Measurements from ENCODE around the gene FAM200A. TPM values are rescaled to one million over a fixed set of nuclear protein-coding genes. Genes with fewer than 3 reads are reported as not detected.

FAM200A gene
- total RNA-seq, 4 donors from 2014 or later = 4.3 to 8.8 (median 6.5) TPM

DNA sequence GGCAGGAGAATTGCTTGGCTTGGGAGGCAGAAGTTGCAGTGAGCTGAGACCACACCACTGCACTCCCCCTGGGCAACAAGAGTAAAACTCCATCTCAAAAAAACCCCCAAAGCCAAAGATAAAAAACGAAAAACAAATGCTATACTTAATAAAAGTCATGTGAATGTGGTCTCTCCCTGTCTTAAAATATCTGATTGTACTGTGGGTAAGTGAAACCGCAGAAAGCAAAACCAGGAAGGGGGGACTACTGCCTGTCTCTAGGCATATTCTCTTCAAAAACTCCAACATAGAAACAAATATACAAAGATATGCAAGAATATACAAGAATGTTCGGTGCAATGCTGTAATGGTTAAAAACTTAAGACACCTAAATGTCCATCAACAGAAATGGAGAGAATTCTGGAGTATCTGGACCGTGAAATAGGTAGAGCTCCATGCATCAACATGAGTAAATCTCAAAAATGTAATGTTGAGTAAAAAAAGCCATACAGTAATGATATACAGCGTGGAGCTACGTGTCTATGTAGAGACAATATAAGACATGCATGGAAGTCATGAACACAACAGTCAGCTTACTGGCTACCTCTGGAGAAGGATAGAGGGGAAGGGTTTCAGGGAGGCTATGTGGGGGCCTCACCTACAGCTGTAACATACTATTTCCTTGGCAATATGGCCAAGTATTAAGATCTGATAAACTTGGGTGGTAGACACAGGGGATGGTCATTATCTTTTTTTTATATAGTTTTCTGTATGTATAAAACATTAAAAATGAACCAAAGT, 54.0 kb downstream of the FAM200A start:
- 68 to 81% methylated on average over 6 of the region's 6 CpGs for WGBS, 2 donors
- no peak for DNase-seq (ENCODE audit: low spot score in 2 of 2)
- intact Hi-C loops (cut with DNase I; ENCODE audit: low total_unique reads) = no loop called here
- TF ChIP-seq CTCF (IDR thresholded peaks at IDR 0.05) (no peak), POLR2A (IDR thresholded peaks at IDR 0.05) (no peak)
- no peak overlapping the region for H3K4me3 ChIP-seq (ENCODE audit: low read depth, poor library complexity, severe bottlenecking)

Other genes starting within 250 kb of the FAM200A start
- gene ARPC1A, start 226.2 kb downstream of the FAM200A start, total RNA-seq = 100 to 1,000 TPM; 108 to 140 (median 123) TPM
- gene ARPC1B, start 177.4 kb downstream of the FAM200A start, total RNA-seq = 10 to 100 TPM; 51.4 to 83.1 (median 54.3) TPM
- gene PDAP1, start 143.5 kb downstream of the FAM200A start, total RNA-seq = 10 to 100 TPM; 64.8 to 81.8 (median 73.9) TPM
- 10 to 100 TPM; 48.2 to 71.0 (median 58.5) TPM for gene BUD31, start 143.1 kb downstream of the FAM200A start, total RNA-seq
- 10 to 100 TPM in 1 of 4 donors, 1 to 10 TPM in 3; 8.5 to 14.2 (median 9.5) TPM for gene PTCD1, start 113.3 kb downstream of the FAM200A start, total RNA-seq
- gene CPSF4, start 113.2 kb downstream of the FAM200A start, total RNA-seq = 10 to 100 TPM; 23.7 to 41.6 (median 28.3) TPM
- gene ATP5MF, start 85.9 kb downstream of the FAM200A start, total RNA-seq = 100 to 1,000 TPM; 332 to 806 (median 519) TPM
- gene ZNF789, start 79.2 kb downstream of the FAM200A start, total RNA-seq = 1 to 10 TPM; 1.9 to 5.3 (median 3.3) TPM
- gene ZNF394, start 51.8 kb downstream of the FAM200A start, total RNA-seq = 10 to 100 TPM; 26.2 to 55.0 (median 40.5) TPM
- gene ZKSCAN5, start 47.5 kb downstream of the FAM200A start, total RNA-seq = 1 to 10 TPM; 3.9 to 6.7 (median 5.7) TPM
- gene ZNF655, start 6.5 kb upstream of the FAM200A start, total RNA-seq = 100 to 1,000 TPM; 102 to 261 (median 114) TPM
- gene TMEM225B, start 46.2 kb upstream of the FAM200A start, total RNA-seq = 1 to 10 TPM; 1.7 to 4.6 (median 2.6) TPM
- 10 to 100 TPM; 19.4 to 38.0 (median 23.7) TPM for gene ZSCAN25, start 64.8 kb upstream of the FAM200A start, total RNA-seq
- 100 to 1,000 TPM in 2 of 4 donors, 10 to 100 TPM in 2; 36.9 to 195 (median 79.4) TPM for gene CYP3A5, start 127.9 kb upstream of the FAM200A start, total RNA-seq
- under 1 TPM in 2 of 4 donors, not detected in 2; 0.30 to 0.65 TPM for gene CYP3A7, start 183.1 kb upstream of the FAM200A start, total RNA-seq
- 1 to 10 TPM; 2.7 to 5.2 (median 4.3) TPM for gene CYP3A4, start 232.1 kb upstream of the FAM200A start, total RNA-seq

All from lower leg skin (tissue), 4 donors.